GM19193 (cell line): Measurements from ENCODE around the gene LPA.

Source experiments
- POLR2A ChIP-seq: IDR thresholded peaks from 4 replicates; pipeline ENCODE4 v1.6.1; 2011; ENCODE audit not compliant: insufficient read depth, insufficient read length; ENCODE audit errors: extremely low read depth

Gene LPA

GRCh38 chr6:160513836-160514235 lies 150.2 kb downstream of the LPA start:
- TF ChIP-seq POLR2A, result no peak

GRCh38 chr6:160510976-160511617 lies 153.0 kb downstream of the LPA start:
- TF ChIP-seq POLR2A, result no peak

GRCh38 chr6:160510199-160510598 lies 153.9 kb downstream of the LPA start:
- TF ChIP-seq POLR2A, result no peak

GRCh38 chr6:160509610-160510009 lies 154.5 kb downstream of the LPA start:
- TF ChIP-seq POLR2A, result no peak

- no peak for TF ChIP-seq POLR2A
Observed at GRCh38 chr6:160508599-160508998, 155.5 kb downstream of the LPA start.

- TF ChIP-seq POLR2A, result no peak
Observed at GRCh38 chr6:160507420-160507819, 156.7 kb downstream of the LPA start.

- TF ChIP-seq POLR2A, result no peak
Observed at GRCh38 chr6:160505970-160506369, 158.1 kb downstream of the LPA start.

GRCh38 chr6:160500639-160501038 lies 163.4 kb downstream of the LPA start:
- no peak for TF ChIP-seq POLR2A

- no peak for TF ChIP-seq POLR2A
Observed at GRCh38 chr6:160494576-160494975, 169.5 kb downstream of the LPA start.

- TF ChIP-seq POLR2A, result no peak
Observed at GRCh38 chr6:160489091-160489490, 175.0 kb downstream of the LPA start.

GRCh38 chr6:160487116-160487515 lies 177.0 kb downstream of the LPA start:
- TF ChIP-seq POLR2A, result no peak
